22Rv1 (cell line): Measurements from ENCODE around the gene GLCE.

Experiments
- H3K27ac ChIP-seq: fragments of 450-650 bp; 2 replicates; pipeline ENCODE4 v1.5.1; 2017
- ZFX ChIP-seq: fragments of 450-650 bp; IDR thresholded peaks from 2 replicates; pipeline ENCODE4 v1.6.1; 2017; ENCODE audit warnings: antibody characterized with exemption, borderline replicate concordance
- TF ChIP-seq, protein P1 (sequence below): fragments of 450-650 bp; IDR thresholded peaks from 2 replicates; pipeline ENCODE4 v1.5.1; 2017; ENCODE audit warnings: mild to moderate bottlenecking

Gene GLCE

DNA sequence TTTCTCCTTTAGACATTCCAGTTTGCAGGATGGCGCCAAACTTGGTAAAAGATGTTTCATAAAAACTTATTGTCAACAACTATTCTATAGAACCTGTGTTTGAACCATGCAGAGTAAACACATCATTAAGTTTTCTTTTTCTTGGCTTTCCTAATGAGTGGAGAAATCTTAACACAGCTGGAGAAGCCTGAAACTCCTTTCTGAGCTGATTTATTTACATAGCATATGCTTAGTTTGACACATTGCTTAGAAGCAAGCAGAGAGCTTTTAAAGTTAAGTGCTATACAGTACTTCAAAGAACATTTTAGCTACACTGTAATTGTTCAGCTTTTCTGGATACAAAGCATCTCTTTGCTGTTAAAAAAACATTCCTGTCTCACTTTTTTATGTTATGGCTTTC lies 77.3 kb downstream of the GLCE start:
- TF ChIP-seq ZFX, result no peak
- TF ChIP-seq, protein P1, sequence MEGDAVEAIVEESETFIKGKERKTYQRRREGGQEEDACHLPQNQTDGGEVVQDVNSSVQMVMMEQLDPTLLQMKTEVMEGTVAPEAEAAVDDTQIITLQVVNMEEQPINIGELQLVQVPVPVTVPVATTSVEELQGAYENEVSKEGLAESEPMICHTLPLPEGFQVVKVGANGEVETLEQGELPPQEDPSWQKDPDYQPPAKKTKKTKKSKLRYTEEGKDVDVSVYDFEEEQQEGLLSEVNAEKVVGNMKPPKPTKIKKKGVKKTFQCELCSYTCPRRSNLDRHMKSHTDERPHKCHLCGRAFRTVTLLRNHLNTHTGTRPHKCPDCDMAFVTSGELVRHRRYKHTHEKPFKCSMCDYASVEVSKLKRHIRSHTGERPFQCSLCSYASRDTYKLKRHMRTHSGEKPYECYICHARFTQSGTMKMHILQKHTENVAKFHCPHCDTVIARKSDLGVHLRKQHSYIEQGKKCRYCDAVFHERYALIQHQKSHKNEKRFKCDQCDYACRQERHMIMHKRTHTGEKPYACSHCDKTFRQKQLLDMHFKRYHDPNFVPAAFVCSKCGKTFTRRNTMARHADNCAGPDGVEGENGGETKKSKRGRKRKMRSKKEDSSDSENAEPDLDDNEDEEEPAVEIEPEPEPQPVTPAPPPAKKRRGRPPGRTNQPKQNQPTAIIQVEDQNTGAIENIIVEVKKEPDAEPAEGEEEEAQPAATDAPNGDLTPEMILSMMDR, result no peak
- no peak overlapping the region for H3K27ac ChIP-seq

DNA sequence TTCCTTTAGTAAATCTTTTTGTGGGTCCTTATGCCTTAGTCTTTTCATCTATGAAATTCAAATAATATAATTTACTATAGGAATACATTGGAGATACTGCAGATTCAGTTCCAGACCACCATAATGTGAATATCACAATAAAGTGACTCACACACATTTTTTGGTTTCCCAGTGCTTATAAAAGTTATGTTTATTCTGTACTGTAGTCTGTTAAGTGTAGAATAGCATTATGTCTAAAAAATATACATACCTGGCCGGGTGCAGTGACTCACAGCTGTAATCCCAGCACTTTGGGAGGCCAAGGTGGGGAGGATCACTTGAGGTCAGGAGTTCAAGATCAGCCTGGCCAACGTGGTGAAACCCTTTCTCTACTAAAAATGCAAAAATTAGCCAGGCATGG lies 84.4 kb downstream of the GLCE start:
- TF ChIP-seq, protein P1, result no peak
- TF ChIP-seq ZFX, result no peak

DNA sequence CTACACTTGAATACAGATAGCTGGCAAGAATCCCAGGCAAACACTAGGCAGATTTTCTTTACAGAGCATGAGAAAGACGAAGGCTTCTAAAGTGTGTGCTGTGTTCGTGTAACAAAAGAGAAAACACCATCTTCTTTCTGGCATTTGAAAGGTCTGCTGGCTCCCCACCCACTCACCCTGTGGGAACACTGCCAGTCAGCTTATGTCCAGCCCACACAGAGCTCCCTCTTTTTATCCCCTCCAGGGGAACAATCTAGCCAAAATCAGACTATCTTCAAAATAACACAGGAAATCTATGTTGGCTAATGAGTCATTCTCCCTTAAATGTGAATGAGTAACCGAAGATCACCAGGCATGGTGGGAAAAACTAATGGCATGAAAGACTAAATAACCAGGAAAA lies 92.7 kb downstream of the GLCE start:
- no peak for TF ChIP-seq ZFX
- TF ChIP-seq, protein P1, result no peak
- H3K27ac ChIP-seq, result no peak overlapping the region

More for the DNA sequence above, 84.4 kb downstream of the GLCE start:
- no peak overlapping the region for H3K27ac ChIP-seq

DNA sequence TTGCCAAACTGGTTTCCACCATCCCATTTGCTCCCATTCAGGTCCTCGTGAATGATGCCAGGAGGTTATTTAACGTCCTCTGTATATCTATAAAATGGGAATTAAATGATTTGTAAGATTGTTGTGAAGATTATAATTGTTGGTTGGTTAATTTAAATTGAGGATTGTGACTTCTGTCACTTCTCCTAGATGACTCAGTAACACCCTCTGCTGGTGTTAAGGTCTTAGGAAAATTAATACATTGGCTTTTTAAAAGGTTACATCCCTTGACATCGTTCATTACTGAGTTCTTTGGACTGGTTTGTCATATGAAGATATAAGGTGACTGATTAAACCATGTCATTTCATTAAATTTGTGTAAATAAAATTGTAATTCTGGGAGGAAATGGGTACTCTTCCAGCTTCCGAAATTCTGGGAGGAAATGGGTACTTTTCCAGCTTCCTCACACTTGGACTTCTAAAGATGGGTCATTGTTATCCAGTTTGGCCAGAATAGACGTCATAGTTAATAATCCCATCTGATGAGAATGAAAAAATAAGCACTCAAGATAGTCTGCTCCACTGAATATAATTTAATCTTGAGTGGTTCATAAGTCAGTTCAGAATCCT lies 105.0 kb downstream of the GLCE start:
- TF ChIP-seq, protein P1, result peak; percentile 83
- no peak for TF ChIP-seq ZFX
- no peak overlapping the region for H3K27ac ChIP-seq

DNA sequence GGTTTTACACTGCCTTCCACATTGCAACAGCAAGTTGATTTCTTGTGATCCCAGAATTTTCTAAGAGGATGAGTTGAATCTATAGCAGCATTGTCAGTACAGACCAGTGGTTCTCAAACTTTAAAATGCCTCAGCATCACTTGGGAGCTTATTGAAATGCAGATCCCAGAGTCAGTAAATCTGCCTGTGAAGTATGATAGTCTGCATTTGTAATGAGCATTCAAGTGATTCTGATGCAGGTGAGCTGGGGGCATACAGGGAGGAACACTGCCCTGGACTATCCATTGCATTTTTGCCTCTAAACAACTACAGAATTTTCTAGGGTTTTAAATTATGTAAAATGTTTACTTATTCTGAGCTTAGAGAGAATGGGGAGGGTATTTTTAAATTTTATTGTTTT lies 110.8 kb downstream of the GLCE start:
- no peak overlapping the region for H3K27ac ChIP-seq
- TF ChIP-seq, protein P1, result no peak
- TF ChIP-seq ZFX, result no peak

DNA sequence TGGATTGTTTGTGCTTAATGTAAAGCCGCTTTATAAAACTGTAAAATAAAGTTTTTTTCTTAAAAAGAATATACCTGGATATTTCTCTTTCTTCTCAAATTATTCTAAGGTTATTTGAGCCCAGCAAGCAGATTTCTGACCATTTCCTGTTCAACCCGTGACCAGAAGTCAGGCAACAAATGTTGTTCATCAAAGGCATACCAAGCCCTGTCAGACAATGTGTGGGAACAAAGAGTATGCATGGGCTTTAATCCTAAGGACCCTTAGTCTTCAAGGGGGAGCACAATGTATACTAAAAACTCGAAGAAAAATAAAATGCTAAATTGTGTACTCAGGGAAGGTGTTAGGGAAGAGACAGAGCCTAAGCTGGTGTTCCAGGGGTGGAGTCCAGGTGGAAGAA lies 111.7 kb downstream of the GLCE start:
- TF ChIP-seq, protein P1, result no peak
- no peak for TF ChIP-seq ZFX
- no peak overlapping the region for H3K27ac ChIP-seq

DNA sequence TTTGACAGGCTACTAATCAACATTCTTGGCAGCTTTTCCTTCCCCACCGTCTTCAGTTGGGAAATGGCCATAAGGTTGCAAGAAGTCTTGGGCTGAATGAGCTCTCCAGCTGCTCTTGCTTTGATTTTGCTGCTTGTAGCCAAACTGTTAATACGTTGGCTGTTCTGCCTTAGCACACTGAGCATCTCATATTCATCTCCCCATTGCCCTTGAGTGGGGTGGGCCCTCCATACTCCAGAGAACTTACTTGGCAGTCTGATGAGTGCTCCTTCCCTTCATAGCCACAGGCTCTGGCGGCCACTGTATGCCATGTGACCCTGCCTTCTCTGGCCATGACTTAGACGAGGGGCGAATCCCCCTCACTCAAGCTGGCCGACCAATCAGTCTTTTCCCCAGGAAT lies 112.5 kb downstream of the GLCE start:
- TF ChIP-seq ZFX, result no peak
- TF ChIP-seq, protein P1, result no peak
- H3K27ac ChIP-seq, result no peak overlapping the region
